ENCODE results near the gene DDIT4. TPM values are rescaled to one million over a fixed set of nuclear protein-coding genes. Genes with fewer than 3 reads are reported as not detected.
"Not testable (repeated sequence)": the region's sequence is repeated elsewhere in the genome, so short reads cannot be mapped to it uniquely, and the experiment has no call there.

The DDIT4 gene
- polyA plus RNA-seq, 1 experiment: 103 TPM

- CTCF ChIA-PET: interaction anchor here (0.5 to 1.1 kb wide), 5 partner anchors 24 to 229 kb away, joined by 3 to 8 read pairs (median 3); no protein-coding TSS in a partner anchor
These were observed 4.4 kb downstream of the DDIT4 start for GRCh38 chr10:72277996-72278667.

GRCh38 chr10:72278668-72279393, 5.1 kb downstream of the DDIT4 start:
- H3K4me3 ChIP-seq (ENCODE audit: low read depth, low read length): no peak overlapping the region
- no peak overlapping the region for H3K27ac ChIP-seq (ENCODE audit: low read depth, low read length)
- peaks cover 11% of the 10 kb centered on the region; the same call in 1 of the 2 replicates for H3K9me3 ChIP-seq (ENCODE audit: control insufficient read depth, insufficient read depth, low read length)
- 0 out of 2 replicates have a peak, but pooled peaks have one; percentile 22 for TF ChIP-seq CTCF (IDR thresholded peaks at IDR 0.05; ENCODE audit: low read depth, low read length)
- no peaks in the 10 kb centered on the region for H3K27me3 ChIP-seq (ENCODE audit: control insufficient read depth, insufficient read depth, low read length)
- DNase-seq (ENCODE audit: low read depth, low spot score): no peak
- CTCF ChIA-PET: interaction anchor here (0.6 to 1.1 kb wide), 3 partner anchors 25 to 230 kb away, joined by 3 to 4 read pairs (median 3); no protein-coding TSS in a partner anchor
- POLR2A ChIA-PET: interaction anchor here (0.7 kb wide), 1 partner anchor 20 kb away, joined by 5 read pairs; no protein-coding TSS in a partner anchor

More at GRCh38 chr10:72277996-72278667, 4.4 kb downstream of the DDIT4 start:
- no peak for DNase-seq (ENCODE audit: low read depth, low spot score)
- Histone ChIP-seq H3K27ac (ENCODE audit: low read depth, low read length) (no peak overlapping the region), H3K27me3 (ENCODE audit: control insufficient read depth, insufficient read depth, low read length) (no peaks in the 10 kb centered on the region), H3K9me3 (ENCODE audit: control insufficient read depth, insufficient read depth, low read length) (peaks cover 11% of the 10 kb centered on the region; the same call in 1 of the 2 replicates), H3K4me3 (ENCODE audit: low read depth, low read length) (no peak overlapping the region)
- POLR2A ChIA-PET: no interaction called here
- no peak for TF ChIP-seq CTCF (IDR thresholded peaks at IDR 0.05; ENCODE audit: low read depth, low read length)

- ChIA-PET POLR2A (interaction anchor here (0.7 kb wide), 1 partner anchor 21 kb away, joined by 5 read pairs; no protein-coding TSS in a partner anchor), CTCF (interaction anchor here (1.0 kb wide), 1 partner anchor 57 kb away, joined by 4 read pairs; no protein-coding TSS in a partner anchor)
- not testable (repeated sequence) for H3K4me3 ChIP-seq (ENCODE audit: low read depth, low read length); H3K27ac ChIP-seq (ENCODE audit: low read depth, low read length); H3K27me3 ChIP-seq (ENCODE audit: control insufficient read depth, insufficient read depth, low read length); H3K9me3 ChIP-seq (ENCODE audit: control insufficient read depth, insufficient read depth, low read length); DNase-seq (ENCODE audit: low read depth, low spot score)
These were observed 5.9 kb downstream of the DDIT4 start for GRCh38 chr10:72279587-72279986.

- Histone ChIP-seq H3K27ac (ENCODE audit: low read depth, low read length) (no peak overlapping the region), H3K27me3 (ENCODE audit: control insufficient read depth, insufficient read depth, low read length) (no peaks in the 10 kb centered on the region), H3K9me3 (ENCODE audit: control insufficient read depth, insufficient read depth, low read length) (no peaks in the 10 kb centered on the region), H3K4me3 (ENCODE audit: low read depth, low read length) (no peak overlapping the region)
- ChIA-PET CTCF (interaction anchor here (0.5 to 0.9 kb wide), 2 partner anchors 10 to 12 kb away, joined by 3 to 4 read pairs; no protein-coding TSS in a partner anchor), POLR2A (interaction anchor here (2.8 kb wide), 1 partner anchor 9 kb away, joined by 14 read pairs; the partner anchor contains the start of gene DDIT4)
- no peak for DNase-seq (ENCODE audit: low read depth, low spot score)
- no peak for TF ChIP-seq CTCF (IDR thresholded peaks at IDR 0.05; ENCODE audit: low read depth, low read length)
These were observed 9.4 kb downstream of the DDIT4 start for GRCh38 chr10:72283131-72283530.

- no peak for TF ChIP-seq CTCF (IDR thresholded peaks at IDR 0.05; ENCODE audit: low read depth, low read length)
- CTCF ChIA-PET: no interaction called here
- DNase-seq (ENCODE audit: low read depth, low spot score): no peak
- H3K9me3 ChIP-seq (ENCODE audit: control insufficient read depth, insufficient read depth, low read length): no peaks in the 10 kb centered on the region
- no peak overlapping the region for H3K4me3 ChIP-seq (ENCODE audit: low read depth, low read length)
- H3K27me3 ChIP-seq (ENCODE audit: control insufficient read depth, insufficient read depth, low read length): no peaks in the 10 kb centered on the region
- H3K27ac ChIP-seq (ENCODE audit: low read depth, low read length): no peak overlapping the region
- POLR2A ChIA-PET: interaction anchor here (0.9 kb wide), 1 partner anchor 11 kb away, joined by 3 read pairs; no protein-coding TSS in a partner anchor
These were observed 12.3 kb downstream of the DDIT4 start for GRCh38 chr10:72285972-72286521.
